Dedifferentiated amniotic fluid mesenchymal stem cell (primary cell): ENCODE results near the gene BMP10.

Source experiments
- DNase-seq: peaks from one replicate; pipeline ENCODE4 v3.0.0-alpha.2; 2016; ENCODE audit errors: extremely low spot score

The BMP10 gene

GRCh38 chr2:68850524-68850923 is 20.7 kb downstream of the BMP10 start:
- DNase-seq = no peak

DNA sequence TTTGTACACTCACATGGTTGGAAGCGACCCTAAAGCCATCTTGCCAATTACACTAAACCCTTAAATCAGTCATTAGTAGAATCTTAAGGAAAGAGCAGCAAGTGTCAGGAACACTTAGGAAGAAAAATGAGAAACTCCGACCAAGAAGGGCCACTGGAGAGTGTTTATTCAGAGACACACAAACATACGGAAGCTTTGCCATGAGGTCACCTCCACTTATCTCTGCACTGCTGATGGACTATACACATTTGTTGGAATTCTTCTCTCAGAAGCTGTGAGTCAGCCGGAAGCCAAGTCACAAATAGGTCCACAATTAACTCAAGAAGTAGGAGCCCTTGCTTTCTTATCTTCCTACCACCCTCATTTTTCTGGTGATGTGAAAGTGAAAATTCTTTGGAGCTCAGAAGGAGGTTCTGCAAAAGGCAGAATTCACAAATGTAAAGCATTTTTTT is 21.6 kb downstream of the BMP10 start:
- no peak for DNase-seq

DNA sequence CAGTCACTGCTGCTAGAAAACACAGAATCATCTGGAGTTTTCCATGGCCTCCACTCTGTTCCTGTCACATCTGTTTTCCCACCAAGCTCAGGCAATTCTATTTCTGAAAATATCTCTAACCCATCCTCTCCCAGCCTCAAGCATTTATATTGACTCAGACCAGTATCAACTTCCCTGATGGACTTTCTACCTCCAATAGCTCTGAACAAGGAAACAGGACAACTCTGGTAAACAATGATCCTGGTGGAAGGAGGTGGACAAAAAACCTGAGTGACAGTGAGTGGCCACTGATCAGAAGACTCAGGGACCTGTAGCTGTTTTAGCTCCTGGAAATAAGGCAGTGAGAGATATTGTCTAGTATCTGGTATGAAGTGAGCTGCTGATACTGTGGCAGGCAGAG is 23.4 kb downstream of the BMP10 start:
- no peak for DNase-seq

DNA sequence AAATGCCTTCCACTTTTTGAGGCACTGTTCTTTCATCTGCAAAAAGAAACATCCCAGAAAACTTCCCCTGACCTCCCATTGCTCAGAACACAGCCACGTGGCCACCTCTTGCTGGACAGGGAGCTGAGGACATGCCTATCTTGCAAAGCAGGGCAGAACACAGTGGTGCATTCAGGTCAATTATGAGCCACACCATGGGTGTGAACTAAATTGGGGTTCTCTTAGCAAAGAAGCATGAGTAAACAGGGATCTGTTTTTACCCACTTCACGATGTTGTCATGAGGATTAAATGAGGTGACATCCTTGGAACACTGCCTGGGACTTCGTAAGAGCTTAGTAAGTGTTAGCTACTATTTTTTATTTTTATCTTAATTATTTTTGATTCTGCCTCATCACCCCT is 25.1 kb downstream of the BMP10 start:
- no peak for DNase-seq

GRCh38 chr2:68845043-68845442 is 26.2 kb downstream of the BMP10 start:
- no peak for DNase-seq

DNA sequence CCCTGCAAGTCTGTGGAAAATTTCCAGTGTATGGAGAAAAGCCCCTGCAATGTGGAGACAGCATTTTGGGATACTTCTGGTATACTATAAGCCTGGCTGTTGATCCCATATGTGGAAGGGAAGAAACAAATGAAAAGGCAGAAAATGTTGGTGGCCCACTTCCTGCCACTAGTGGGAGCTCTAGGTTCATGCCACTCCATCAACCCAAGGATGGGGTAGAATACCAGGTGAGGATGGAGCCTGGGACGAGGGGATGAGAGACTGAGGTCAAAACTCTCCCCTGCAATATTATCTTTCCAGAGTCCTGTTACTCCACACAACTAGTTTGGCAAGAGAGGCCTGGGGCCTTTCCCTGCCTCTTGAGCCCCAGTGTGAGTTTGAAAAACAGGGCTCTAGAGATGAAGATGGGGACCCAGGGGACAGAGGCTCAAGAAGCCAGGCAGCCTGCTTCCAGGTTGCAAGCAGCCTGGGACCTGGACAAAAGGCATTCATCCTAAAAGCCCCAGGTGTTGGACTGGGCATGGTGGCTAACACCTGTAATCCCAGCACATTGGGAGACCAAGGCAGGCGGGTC is 31.9 kb downstream of the BMP10 start:
- no peak for DNase-seq

DNA sequence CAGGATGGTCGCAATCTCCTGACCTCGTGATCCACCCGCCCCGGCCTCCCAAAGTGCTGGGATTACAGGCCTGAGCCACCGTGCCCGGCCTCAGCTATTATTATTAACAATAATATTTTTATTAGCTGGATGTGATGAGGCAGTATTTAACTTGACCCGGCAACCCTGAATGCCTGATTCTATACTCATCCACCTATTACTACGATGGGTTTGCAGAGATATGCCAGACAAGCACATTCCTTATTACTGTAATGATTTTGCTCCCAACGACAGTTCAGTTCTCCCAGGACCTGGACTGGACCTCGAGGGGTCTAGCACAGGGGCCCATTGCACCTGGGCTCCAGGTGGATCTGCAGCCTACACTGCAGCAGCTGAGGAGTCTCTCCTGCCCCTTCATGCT is 32.6 kb downstream of the BMP10 start:
- no peak for DNase-seq

GRCh38 chr2:68837861-68838341 is 33.3 kb downstream of the BMP10 start:
- no peak for DNase-seq

DNA sequence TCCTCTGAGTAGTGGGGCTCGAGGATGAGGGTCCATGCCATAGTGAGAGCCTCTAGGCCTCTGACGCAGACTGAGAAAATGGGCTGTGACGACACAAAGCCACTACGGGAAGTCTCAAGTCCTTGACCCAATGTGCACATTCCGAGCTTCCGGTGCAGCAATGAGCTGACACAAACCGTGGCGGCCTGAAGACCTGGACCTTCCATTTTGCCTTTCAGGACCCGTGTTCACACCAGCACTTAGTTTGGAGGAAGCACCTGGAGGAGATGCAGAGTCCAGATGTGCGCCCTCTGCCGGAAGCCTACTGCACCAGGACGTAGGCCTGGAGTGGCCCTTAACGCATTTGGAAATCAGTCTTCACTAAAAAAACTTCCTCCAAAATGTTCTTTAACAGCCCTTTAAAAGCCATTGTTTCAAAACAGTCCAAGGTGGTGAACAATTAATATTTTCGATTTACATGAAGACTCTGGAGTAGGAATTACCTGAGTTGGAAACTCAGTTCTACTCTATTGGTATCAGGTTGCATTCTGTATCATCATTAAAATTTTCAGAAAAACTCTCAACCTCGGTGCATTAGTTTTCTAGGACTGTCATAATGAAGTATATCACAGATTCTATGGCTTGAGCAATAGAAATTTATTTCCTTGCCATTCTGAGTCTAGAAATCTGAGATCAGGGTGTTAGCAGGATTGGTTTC is 33.9 kb downstream of the BMP10 start:
- no peak for DNase-seq

GRCh38 chr2:68835621-68836020 is 35.6 kb downstream of the BMP10 start:
- no peak for DNase-seq

DNA sequence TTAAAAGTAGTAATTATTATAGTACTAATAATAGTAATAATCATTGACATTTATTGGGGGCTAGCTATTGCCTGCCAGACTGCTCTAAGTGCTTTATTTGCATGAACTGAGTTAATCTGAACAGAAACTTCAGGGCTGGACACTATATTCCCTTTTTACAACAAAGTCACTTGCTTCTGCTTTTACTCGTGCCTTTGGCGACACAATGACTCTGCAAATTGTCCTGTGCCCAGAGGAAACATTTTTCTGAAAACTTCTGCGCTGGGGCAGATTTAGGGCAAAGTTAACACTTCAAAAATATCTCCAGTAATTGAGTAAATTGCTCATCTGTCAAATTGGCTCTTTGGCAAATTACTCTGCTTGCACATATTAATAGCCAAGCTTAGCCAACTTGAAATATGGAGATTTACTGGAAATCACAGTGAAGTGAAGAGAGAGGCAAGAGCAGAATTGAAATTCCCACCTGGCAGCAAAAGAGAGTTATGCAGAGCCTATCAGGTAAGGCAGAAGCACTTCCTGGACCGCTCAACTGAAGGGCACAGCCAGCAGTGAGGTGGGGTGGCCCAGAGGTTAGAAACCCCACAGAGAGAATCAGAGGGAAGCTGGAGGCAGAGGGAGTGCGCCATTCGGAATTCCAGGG is 36.3 kb downstream of the BMP10 start:
- no peak for DNase-seq

- no peak for DNase-seq
These were observed 38.0 kb downstream of the BMP10 start for GRCh38 chr2:68833162-68833561.

DNA sequence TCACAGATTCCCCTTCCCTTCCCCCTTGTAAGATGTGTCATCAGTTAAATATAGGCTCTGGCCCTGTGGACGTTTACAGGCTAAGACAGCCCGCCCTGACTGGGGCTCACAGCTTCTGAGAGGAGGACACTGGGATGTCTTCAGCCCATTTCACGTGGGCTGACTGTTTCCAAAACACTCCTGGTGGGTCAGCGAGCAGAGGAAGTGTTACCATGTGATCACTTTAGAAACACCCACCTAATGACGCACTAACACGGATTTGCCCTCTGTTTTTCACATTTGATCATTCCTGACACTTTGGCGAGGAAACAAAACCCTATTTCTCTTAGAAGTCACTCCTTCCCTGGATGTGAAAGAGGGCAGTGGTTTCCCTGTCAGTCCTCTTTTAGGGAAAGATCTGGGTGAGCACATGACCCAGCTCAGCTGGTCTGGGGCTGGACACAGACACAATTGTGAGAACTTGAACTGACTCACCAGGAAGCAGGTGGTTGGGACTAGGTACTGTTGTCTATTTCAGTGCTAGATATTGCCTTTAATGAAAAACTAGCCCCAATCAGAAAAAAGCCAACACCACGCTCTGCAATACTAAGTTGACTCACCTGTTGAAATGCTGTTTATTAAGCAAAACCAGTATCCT is 38.8 kb downstream of the BMP10 start:
- no peak for DNase-seq

GRCh38 chr2:68831686-68832232 is 39.4 kb downstream of the BMP10 start:
- no peak for DNase-seq

GRCh38 chr2:68829749-68830148 is 41.4 kb downstream of the BMP10 start:
- no peak for DNase-seq

DNA sequence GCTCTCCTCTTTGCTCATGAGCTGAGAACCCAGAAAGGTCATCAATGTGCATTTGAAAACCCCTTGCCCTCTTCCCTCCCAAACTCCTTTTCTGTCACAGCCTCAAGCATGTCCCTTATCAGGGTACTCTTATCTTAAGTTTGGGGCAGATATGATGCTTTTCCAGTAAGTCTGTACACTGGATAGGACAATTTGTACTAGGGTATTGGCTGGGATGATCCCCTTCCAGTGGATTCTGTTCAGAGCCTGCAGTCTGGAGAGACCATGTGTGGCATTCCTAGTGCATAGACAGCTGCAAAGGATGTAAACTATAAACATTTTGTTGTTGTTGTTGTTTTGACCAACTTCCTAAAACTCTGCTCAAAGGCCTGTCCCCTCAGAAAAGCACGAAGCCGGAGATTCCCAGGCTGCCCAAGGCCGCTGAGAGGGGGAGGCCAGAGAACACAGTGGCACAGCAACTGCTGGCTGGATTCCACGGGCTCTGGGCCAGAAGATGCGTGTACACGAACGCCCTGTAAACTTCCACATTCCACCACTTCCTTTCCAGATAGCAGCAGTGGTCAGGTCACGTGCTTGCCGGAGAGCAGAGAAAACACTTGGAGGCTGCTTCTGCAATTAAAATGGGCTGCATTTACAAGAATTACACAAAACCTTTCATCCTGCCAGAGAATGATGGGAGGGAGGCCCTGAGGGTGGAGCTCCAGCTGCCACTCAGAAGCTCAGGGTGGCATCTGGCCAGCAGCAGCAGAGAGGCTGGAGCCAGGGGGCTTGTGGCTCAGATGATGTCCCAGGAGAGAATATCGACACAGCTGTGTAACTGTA is 42.1 kb downstream of the BMP10 start:
- DNase-seq = peak; percentile 87

DNA sequence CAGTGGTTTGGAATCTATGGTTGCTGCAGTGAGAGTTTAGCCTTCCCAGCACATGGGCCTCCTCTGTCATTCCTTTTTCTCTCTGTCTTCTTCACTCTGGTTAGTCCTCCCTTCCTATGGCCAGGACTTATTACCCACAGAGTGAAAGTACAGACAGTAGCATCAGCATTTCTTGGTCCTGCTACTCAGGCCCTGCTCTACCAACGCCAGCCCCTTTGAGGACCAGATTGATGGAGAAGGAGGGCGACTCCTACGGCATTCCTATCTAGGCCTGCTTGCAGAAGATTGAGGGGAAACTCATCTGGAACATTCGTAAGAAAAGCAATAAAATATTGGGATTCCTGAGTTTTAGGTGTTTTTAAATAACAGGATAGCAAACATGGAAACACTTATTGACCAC is 43.5 kb downstream of the BMP10 start:
- DNase-seq = no peak

GRCh38 chr2:68825866-68826265 is 45.3 kb downstream of the BMP10 start:
- no peak for DNase-seq

GRCh38 chr2:68824831-68825230 is 46.4 kb downstream of the BMP10 start:
- DNase-seq = no peak

DNA sequence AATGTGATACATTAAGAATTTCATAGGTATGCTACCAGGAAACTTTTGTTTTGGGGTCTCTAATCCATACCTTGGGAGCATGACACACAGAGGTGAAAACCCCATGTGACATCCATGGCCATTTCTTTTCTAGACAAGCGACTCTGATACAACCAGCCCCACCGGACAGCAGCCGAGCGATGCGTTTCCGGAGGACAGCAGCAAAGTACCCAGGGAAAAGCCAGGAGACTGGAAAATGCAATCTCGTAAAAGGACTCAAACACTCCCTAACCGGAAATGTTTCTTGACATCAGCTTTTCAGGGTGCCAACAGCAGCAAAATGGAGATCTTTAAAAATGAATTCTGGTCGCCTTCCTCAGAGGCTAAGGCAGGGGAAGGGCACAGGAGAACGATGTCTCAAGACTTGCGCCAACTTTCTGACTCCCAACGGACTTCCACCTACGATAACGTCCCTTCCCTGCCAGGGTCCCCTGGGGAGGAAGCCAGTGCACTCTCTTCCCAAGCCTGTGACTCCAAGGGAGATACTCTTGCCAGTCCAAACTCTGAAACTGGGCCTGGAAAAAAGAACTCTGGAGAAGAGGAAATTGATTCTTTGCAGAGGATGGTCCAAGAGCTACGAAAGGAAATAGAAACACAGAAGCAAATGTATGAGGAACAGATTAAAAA is 48.9 kb downstream of the BMP10 start:
- no peak for DNase-seq

- no peak for DNase-seq
These were observed 51.6 kb downstream of the BMP10 start for GRCh38 chr2:68819556-68819955.
